Peyer's patch (tissue), 4 donors: ENCODE results near the gene ALDH9A1.
A peak's percentile ranks its signal among the peaks of the same experiment; 100 is the strongest.

Experiments used
- POLR2A ChIP-seq, 2 donors: fragments of 450-650 bp; IDR thresholded peaks; one replicate each; pipeline ENCODE4 v1.5.1; 2017; ENCODE audit warnings: antibody characterized with exemption in 2 of 2, mild to moderate bottlenecking in 2 of 2, moderate library complexity in 2 of 2
- TF ChIP-seq, protein P1 (sequence below), 6 experiments: fragments of 450-650 bp in 4 of 6; fragments of 200-600 bp in 2 of 6; sonication (generic) in 1 of 6; IDR thresholded peaks; one replicate each; pipeline ENCODE4 v1.5.1; 2017 to 2019; ENCODE audit warnings: antibody characterized with exemption in 6 of 6, mild to moderate bottlenecking in 3 of 6, moderate library complexity in 1 of 6

DNA sequence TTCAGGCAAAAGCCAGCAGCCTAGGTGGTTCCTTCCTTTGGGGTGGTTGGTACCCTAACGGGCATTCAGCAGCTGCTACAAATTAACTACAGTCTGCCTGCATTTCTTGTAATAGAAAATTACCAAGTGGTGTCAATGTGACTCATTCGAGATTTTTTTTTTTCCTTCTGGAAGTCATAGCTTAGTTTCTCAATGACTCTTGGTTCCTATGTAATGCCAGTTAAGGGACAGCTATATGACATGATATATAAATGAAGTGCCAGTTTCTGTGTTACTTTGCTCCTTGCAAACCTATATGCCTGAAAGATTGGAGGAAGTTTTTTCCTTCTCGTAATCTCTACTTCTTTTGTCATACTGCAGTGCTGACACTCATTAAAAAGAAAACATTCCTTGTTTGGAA is 64.7 kb downstream of the ALDH9A1 start:
- TF ChIP-seq, protein P1, sequence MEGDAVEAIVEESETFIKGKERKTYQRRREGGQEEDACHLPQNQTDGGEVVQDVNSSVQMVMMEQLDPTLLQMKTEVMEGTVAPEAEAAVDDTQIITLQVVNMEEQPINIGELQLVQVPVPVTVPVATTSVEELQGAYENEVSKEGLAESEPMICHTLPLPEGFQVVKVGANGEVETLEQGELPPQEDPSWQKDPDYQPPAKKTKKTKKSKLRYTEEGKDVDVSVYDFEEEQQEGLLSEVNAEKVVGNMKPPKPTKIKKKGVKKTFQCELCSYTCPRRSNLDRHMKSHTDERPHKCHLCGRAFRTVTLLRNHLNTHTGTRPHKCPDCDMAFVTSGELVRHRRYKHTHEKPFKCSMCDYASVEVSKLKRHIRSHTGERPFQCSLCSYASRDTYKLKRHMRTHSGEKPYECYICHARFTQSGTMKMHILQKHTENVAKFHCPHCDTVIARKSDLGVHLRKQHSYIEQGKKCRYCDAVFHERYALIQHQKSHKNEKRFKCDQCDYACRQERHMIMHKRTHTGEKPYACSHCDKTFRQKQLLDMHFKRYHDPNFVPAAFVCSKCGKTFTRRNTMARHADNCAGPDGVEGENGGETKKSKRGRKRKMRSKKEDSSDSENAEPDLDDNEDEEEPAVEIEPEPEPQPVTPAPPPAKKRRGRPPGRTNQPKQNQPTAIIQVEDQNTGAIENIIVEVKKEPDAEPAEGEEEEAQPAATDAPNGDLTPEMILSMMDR (IDR thresholded peaks at IDR 0.05): no peak
- peak in 1 of 2 donors; percentile 50 for TF ChIP-seq POLR2A (IDR thresholded peaks at IDR 0.05)
